HuH-7.5 (cell line): ENCODE data around the gene BRI3.

Source experiments
- DNase-seq: peaks from one replicate; pipeline ENCODE4 v3.0.0; 2011; ENCODE audit warnings: low spot score

BRI3 gene, protein sequence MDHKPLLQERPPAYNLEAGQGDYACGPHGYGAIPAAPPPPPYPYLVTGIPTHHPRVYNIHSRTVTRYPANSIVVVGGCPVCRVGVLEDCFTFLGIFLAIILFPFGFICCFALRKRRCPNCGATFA

GRCh38 chr7:98280791-98281756, at the start of gene BRI3:
Gene BRI3 (plus strand): TSS chr7:98281686. CDS start chr7:98281796, 110 bp downstream.
- peak; percentile 92 for DNase-seq

DNA sequence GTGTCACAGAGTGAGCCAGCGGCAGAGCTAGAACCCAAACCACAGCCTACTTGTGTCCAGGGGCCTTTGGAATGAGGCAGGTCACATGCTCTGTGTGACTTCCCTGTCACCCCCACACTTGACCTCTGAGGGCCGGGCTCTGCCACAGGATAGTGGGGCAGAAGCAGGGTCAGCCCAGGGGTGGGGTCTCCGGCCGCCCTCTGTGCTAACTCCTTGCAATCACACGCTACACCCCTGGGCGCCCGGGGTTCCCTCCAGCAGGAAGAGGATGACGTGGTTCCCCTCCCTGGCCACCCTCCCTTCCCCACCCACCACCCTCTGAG, 49.3 kb upstream of the BRI3 start:
- DNase-seq = no peak

- DNase-seq = no peak
Observed at GRCh38 chr7:98232799-98233198, 48.7 kb upstream of the BRI3 start.

DNA sequence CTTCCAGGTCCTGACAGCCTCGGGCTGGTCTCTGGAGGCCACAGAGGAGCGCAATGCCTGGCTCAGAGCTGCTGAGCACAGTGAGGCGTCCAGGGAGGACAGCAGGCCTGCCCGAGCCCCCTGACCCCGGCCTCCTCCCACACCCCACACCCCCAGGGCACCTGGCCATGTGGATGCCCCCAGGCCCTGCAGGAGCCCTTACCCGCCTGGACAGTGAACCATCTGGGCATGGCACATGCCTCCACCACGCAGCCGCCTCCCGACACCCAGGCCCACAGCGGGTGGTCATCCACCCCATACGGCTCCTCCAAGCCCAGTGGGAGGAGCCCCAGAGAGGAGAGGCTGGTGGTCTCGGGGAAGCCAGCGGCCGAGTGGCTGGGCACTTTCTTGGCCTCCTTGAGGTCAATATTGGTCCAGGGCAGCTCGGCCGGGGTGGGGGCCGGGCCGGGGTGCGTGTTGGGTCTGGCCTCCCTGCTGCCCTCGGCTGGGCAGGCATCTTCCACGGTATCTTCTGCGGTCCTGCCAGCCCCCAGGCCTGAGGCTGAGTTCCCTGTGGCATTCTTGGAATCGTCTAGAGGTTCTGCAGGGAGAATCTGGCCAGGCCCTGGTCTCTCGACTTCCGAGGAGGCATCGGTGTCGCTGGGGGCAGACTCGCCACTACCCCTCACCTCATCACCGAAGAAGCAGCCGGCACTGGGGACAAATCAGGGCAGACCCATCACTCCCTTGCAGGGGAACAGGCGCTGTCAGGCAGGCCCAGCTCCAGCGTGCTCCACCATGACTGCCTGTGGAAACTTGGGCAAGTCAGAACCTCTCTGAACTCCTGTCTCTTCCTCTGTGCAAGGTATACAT, 48.0 kb upstream of the BRI3 start:
- DNase-seq = no peak

GRCh38 chr7:98234429-98235147, 46.9 kb upstream of the BRI3 start:
- no peak for DNase-seq

- DNase-seq = no peak
Observed at GRCh38 chr7:98235901-98236300, 45.6 kb upstream of the BRI3 start.

- no peak for DNase-seq
Observed at GRCh38 chr7:98236355-98237185, 44.9 kb upstream of the BRI3 start.

DNA sequence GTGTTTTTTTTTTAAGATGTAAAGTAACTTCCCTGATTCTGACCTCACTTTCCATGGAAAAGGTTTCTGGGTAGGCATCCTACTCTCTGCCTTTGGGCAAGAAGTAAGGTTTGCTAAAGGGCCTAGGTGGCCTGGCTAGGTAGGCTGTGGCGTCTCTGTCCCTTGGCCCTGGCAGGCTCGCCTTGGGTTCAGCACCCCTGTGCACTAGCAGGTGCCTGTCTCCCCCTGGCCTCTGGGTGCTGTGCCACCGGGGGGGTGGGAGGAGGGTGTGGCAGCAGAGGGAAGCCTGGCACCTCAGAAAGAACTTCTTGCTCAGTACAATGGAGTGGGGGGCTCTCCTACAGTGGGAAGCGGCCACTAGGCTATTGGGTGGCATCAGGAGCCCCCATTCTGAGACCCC, 43.4 kb upstream of the BRI3 start:
- DNase-seq = no peak

- no peak for DNase-seq
Observed at GRCh38 chr7:98238976-98239375, 42.5 kb upstream of the BRI3 start.

GRCh38 chr7:98240961-98241673, 40.4 kb upstream of the BRI3 start:
- peak; percentile 97 for DNase-seq

GRCh38 chr7:98241674-98242241, 39.7 kb upstream of the BRI3 start:
- DNase-seq = no peak

DNA sequence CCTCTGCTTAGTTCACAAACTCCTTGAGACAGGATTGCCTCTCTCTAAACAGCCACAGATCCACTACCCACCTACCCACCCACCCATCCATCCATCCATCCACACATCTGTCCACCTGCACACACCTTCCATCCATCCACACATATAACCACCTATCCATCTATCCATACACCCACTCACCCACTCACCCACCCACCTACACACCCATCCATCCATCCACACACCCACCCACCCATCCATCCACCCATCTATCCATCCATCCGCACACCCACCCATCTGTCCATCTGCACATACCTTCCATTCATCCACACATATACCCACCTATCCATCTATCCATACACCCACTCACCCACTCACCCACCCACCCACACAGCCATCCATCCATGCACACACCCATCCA, 39.1 kb upstream of the BRI3 start:
- no peak for DNase-seq

- DNase-seq = no peak
Observed at GRCh38 chr7:98242934-98243333, 38.6 kb upstream of the BRI3 start.

DNA sequence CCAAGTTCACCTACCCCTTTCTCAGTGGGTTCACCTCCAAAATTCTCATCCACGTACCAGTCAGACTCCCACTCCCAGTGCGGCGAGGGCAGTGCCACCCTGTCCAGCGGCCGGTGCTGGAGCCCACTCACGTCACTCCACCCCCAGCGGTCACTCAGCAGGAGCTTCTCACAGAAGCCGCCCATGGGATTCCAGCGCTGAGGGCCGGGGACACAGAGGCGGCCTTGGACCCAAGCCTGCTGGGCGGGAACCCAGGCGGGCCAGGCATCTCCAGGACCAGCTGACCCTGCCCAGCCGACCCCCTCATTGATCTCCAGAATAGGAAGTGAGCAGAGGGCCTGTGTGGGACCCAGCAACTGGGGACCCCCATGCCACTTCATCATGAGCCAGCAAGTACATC, 36.6 kb upstream of the BRI3 start:
- DNase-seq = no peak

GRCh38 chr7:98248156-98248555, 33.3 kb upstream of the BRI3 start:
- DNase-seq = no peak

DNA sequence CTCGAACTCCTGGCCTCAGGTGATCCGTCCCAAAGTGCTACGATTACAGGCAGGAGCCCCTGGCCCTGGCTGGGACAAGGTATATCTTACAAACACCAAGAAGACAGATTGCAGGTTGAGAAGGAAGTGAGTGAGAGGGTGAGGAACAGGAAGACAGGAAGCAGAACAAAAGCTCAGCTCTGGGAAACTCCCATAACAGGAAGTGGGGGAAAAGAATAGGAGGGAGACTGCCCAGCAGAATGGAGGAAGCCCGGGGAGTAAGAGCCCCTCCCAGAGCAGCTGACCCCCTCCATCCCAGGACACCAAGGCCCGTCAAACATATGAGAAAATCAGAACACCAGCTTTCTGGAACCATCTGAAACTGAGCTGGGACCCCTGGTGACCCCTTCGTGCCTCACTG, 32.4 kb upstream of the BRI3 start:
- no peak for DNase-seq

DNA sequence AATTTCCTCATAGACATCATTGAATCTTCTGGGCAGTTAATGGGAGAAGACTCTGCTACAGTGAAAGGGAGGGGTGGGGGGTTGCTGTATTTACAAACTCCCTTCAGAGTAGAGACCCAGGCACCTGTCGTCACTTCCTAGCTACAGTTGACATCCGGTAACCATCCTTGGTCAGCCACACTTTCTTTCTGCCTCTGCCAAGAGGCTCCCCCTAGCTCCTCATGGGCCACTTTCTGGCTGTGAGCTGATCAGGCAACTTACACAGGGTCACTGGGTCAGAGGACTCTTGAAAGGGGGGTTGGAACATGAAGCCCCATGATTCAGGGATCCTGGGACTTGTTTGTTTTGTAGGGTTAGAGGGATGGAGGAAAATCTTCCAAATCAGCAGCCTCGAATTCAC, 30.7 kb upstream of the BRI3 start:
- no peak for DNase-seq

GRCh38 chr7:98251231-98251600, 30.3 kb upstream of the BRI3 start:
- no peak for DNase-seq

DNA sequence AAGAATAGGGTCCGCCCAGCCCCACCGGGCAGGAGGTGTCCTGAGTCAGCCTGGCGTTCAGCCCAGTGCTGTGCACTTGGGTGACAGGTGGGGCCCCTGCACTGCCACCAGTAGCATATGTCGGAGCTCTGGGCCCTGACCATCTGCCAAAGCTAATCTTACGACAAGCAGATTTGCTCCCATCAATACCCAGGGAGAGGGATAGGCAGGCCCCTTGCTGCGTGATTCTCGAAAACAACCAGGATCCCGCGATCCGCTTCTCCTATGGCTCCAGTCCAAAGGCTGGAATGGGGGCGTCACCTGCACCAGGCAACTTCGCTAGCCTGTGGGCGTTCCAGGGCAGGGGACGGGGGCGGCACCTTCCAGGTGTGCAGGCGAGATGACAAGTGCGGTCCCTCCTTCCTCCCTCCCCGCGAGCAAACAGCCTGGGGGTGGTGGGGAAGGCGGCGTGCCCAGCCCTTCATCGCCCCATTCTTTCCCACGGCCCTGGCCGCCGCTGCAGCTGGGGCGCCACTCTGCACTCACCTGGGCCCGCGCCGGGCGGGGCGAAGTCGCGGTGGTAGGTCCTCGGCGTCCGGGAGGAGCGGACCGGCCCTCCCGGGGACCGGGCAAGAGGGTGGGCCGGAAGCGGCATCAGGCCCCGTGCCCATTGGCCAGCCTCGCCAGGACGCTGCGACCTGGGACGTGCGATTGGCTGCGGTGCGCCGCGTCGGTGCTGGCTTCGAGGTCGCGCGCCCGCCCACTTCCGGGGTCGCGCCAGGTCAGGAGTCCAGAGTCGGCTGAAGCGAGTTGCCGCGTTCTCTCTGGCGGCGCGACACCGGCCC, 29.7 kb upstream of the BRI3 start, which contains the start of gene TECPR1:
Gene TECPR1 (minus strand): TSS at position 632 of the 824 bp plus-strand sequence. CDS start 6,086 bp downstream, outside the sequence.
- DNase-seq = peak; percentile 99
